ENCODE results near the gene BLOC1S5. TPM values are rescaled to one million over a fixed set of nuclear protein-coding genes. Genes with fewer than 3 reads are reported as not detected.

Gene BLOC1S5
- total and polyA plus RNA-seq, 2 of the 8 experiments (the other 6 are each of a cell fraction or from before 2014, with no cell fraction given): 3.4 to 17.2 TPM

- TF ChIP-seq CHD7 (IDR thresholded peaks at IDR 0.05; ENCODE audit: insufficient replicate concordance, low read length): no peak
- TF ChIP-seq ATF3 (IDR thresholded peaks at IDR 0.05; ENCODE audit: insufficient read depth, low read depth, low read length): no peak
- TF ChIP-seq RXRA (IDR thresholded peaks at IDR 0.05; ENCODE audit: insufficient read depth, low read depth, low read length): no peak
- no peak for TF ChIP-seq ATF2 (IDR thresholded peaks at IDR 0.05; ENCODE audit: low read length)
- no peak for TF ChIP-seq SAP30 (IDR thresholded peaks at IDR 0.05; ENCODE audit: insufficient read depth, insufficient replicate concordance, low read length)
- no peak for TF ChIP-seq EP300 (IDR thresholded peaks at IDR 0.05; ENCODE audit: borderline replicate concordance in 1 of 2, low read depth in 2 of 2, low read length in 2 of 2)
Measured at GRCh38 chr6:8064638-8065518, 689 bp upstream of the BLOC1S5 start (continued).
